DMS79 treated with DMSO at 0.1 percent for 48 hours (cell line): Measurements from ENCODE around the gene GARIN1A.
"Not testable (repeated sequence)": the region's sequence is repeated elsewhere in the genome, so short reads cannot be mapped to it uniquely, and the experiment has no call there.

Experiments used
- DNase-seq: peaks from one replicate; lab custom pipeline; 2025; lab: John Stamatoyannopoulos, UW

The GARIN1A gene

DNA sequence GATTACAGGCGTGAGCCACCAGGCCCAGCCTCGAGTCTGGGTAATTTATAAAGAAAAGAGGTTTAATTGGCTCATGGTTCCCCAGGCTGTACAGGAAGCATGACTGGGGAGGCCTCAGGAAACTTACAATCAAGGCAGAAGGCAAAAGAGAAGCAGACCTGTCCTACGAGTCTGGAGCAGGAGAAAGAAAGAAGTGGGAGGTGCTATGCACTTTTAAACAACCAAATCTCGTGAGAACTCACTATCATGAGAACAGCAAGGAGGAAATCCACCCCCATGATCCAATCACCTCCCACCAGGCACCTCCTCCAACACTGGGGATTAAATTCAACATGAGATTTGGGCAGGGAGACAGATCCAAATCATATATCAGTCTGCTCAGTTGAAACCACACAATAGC is 11.6 kb downstream of the GARIN1A start:
- not testable (repeated sequence) for DNase-seq

- no peak for DNase-seq
Measured at GRCh38 chr7:128687131-128687530, 15.0 kb downstream of the GARIN1A start.

DNA sequence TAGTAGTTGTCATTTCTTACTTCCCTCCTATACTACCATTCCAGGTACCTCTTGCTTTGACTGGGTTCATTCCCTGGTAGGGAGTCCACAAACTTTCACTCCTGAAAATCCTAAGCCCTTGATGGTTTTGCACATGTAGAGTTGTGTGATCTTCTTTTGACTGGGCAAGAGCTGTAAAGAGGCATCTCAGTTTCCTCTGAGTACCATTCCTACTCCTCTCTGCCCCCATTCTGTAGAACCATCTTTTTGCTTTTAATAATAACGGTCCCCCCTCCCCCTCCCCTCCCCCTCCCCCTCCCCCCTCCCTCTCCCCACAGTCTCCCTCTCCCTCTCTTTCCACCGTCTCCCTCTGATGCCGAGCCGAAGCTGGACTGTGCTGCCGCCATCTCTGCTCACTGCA is 16.4 kb downstream of the GARIN1A start:
- no peak for DNase-seq

DNA sequence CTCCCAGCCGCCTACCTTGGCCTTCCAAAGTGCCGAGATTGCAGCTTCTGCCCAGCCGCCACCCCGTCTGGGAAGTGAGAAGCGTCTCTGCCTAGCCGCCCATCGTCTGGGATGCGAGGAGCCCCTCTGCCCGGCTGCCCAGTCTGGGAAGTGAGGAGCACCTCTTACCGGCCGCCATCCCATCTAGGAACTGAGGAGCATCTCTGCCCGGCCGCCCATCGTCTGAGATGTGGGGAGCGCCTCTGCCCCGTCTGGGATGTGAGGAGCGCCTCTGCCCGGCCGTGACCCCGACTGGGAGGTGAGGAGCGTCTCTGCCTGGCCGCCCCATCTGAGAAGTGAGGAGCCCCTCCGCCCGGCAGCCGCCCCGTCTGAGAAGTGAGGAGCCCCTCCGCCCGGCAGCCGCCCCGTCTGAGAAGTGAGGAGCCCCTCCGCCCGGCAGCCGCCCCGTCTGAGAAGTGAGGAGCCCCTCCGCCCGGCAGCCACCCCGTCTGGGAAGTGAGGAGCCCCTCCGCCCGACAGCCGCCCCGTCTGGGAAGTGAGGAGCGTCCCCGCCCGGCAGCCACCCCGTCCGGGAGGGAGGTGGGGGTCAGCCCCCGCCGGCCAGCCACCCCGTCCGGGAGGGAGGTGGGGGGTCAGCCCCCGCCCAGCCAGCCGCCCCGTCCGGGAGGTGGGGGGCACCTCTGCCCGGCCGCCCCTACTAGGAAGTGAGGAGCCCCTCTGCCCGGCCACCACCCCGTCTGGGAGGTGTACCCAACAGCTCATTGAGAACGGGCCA is 17.3 kb downstream of the GARIN1A start:
- DNase-seq = not testable (repeated sequence)

GRCh38 chr7:128691227-128691626 is 19.1 kb downstream of the GARIN1A start:
- DNase-seq = no peak

DNA sequence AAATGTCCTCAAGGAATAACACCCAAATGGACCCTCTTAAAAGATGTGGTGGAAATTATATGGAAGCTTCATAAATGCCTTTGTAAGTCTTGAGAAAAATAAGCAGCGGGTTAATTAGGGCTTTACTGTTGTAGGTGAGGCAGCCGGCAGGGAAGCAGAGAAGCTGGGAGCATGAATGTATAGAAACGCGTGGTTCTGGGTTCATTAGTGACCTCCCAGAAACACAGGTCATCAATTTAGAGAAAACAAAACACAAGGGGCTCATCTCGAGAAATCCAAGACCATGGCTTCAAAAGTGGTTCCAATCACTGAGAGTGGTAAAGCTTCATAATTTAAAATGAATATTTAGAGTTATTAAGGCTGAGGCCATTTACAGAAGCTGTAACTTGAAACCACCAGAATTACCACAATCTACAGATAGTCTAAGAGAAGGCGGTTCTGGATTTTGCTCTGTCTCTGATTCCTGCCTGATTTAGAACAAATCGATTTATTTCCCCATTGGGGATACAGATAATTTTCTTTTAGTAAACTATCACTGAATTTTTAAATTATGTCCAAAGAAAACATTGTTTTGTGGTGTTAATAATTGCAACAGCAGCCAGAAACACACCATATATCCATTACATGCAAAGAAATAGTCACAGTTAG is 20.7 kb downstream of the GARIN1A start:
- DNase-seq = no peak

GRCh38 chr7:128693373-128694015 is 21.4 kb downstream of the GARIN1A start:
- no peak for DNase-seq

DNA sequence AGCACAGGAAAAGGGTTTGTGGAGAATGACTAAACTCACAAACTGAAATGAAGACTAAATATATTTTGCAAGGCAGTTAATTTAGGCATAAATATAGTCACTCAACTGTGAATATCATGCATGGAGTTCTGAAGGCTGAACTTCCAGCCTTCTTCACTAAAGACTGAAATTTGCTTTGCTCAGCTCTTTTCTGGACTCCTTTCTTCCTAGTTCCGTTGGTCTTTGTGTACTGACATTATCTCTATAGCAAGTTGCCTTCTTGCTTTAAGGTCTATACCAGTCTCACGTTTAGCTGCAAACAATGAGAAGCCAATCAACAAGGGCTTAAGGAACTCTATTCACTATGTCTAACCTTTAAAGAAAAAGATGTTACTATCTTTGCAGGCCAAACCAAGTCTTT is 22.6 kb downstream of the GARIN1A start:
- no peak for DNase-seq

- no peak for DNase-seq
Measured at GRCh38 chr7:128697302-128697905, 25.3 kb downstream of the GARIN1A start.

DNA sequence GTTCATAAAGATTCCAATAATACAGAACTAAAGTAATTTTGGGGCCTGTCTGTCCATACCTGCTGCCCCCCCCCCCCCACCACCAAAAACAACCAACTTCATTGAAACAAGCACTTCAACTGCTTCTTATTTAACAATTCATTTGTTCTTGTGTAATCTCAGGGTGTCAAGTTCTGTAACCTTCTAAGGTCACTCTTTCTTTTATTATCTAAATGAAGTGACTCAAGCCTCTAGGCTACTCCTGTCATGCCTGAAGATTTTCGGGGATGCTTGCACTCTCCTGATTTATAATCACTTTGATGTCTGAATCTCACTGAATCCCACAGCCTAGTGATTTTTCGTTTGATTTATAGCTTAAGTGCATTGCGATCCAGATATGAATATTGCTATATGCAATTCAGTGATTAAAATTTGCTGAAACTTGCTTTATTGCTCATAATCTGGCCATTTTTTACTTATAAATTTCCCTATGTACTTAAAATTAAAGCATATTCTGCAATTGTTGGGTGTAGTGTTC is 27.2 kb downstream of the GARIN1A start:
- no peak for DNase-seq

DNA sequence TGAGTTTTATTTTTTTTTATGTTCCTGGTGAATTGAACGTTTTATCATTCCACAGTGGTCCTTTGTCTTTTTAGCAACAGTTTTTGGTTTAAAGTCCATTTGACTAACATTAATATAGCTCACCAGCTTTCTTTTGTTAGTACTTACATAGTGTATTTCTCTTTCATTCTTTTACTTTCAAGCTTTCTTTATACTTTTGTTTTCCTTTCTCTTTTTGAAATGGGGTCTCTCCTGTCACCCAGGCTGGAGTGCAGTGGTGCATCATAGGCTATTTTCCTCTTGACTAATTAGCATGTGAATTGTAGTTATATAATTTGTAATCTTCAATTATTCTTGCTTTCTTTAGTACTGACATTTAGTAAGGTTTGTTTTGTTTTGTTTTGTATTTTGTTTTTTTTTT is 27.8 kb downstream of the GARIN1A start:
- no peak for DNase-seq

DNA sequence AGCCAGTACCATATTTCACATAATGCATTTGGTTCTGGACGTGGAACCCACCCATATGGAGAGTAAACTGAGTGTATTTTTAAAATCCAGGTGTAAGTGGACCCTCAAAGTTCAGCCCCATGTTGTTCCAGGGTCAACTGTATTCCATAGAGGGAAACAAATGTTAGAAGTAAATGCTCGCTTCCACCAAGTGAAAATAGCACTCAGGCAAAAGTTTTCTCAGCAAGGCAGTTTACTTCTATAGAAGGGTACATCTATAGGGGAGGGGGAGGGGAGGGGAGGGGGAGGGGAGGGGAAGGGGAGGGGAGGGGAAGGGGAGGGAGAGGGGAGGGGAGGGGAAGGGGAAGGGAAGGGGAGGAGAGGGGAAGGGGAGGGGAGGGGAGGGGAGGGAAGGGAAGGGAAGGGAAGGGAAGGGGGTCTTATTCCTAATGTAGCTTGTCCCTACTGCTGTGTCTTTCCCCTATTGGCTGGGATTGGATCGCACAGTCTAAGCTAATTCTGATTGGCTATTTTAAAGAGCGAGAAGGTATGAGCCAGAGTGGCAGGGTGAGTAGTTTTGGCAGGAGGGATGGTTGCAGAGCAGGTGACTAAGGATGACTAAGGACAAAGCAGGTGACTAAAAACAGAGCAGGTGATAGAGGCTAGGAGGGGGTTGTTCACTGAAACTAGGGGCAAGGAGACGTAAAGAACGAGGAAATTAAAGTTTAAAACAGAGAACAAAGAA is 29.1 kb downstream of the GARIN1A start:
- no peak for DNase-seq

GRCh38 chr7:128703609-128704241 is 31.6 kb downstream of the GARIN1A start:
- DNase-seq = no peak

GRCh38 chr7:128705891-128706333 is 33.8 kb downstream of the GARIN1A start:
- DNase-seq = peak; percentile 12

DNA sequence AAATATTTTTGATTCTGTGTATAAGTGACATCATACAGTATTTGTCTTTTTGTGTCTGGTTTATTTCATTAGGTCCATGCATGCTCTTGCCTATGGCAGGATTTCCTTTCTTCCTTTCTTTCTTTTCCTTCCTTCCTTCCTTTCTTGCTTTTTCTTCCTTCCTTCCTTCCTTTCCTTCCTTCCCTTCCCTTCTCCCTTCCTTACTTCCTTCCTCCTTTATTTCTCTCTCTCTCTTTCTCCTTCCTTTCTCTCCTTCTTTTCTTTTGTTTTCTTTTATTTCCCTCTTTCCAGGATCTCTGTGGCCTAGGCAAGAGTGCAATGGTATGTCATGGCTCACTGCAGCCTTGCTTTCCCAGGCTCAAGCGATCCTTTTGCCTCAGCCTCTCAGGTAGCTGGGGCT is 35.7 kb downstream of the GARIN1A start:
- no peak for DNase-seq

GRCh38 chr7:128708235-128708634 is 36.1 kb downstream of the GARIN1A start:
- DNase-seq = no peak

DNA sequence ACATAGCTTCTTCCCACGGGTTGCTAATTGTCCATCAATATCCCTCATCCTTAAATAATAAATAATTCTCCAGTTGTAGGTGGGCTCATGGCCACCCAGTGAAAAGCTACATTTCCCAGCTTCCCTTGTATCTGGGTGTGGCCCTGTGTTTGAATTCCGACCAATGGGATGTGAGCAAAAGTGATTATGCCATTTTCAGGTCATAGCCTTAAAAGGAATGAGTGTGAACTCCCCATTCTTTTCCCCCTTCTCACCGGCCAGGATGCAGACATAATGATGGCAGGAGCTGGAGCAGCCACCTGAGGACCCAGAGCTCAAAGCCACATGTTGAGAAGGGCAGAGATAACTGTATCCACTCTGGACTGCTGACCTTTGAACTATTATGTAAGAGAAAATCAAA is 36.7 kb downstream of the GARIN1A start:
- DNase-seq = no peak

GRCh38 chr7:128710481-128710880 is 38.4 kb downstream of the GARIN1A start:
- no peak for DNase-seq

GRCh38 chr7:128713794-128714193 is 41.7 kb downstream of the GARIN1A start:
- DNase-seq = no peak

- DNase-seq = no peak
Measured at GRCh38 chr7:128714701-128715495, 42.8 kb downstream of the GARIN1A start.
